HEK293 (cell line): ENCODE results near the gene PCBP2.

Source experiments
- CTCF ChIA-PET: fragments of 350-600 bp; formaldehyde crosslinking; extraction: SDS; loops from one replicate; lab custom pipeline; 2021; ENCODE audit warnings: antibody characterized with exemption; lab: Yijun Ruan, JAX
- POLR2A ChIA-PET: fragments of 300-600 bp; formaldehyde crosslinking; extraction: SDS; loops from one replicate; lab custom pipeline; 2020; ENCODE audit warnings: antibody characterized with exemption, inconsistent platforms; lab: Yijun Ruan, JAX
- H3K27ac ChIP-seq: fragments of 200-500 bp; sonication (Bioruptor generic); 2 replicates; pipeline ENCODE4 v1.5.1; 2014; ENCODE audit warnings: low read depth, low read length, control low read depth, inconsistent platforms; ENCODE audit errors: extremely low read depth
- H3K36me3 ChIP-seq, 2 experiments: fragments of 200-500 bp in 1 of 2; sonication (Bioruptor generic) in 1 of 2; 1 replicate in 1 of 2; 2 replicates in 1 of 2; pipeline ENCODE4 v1.5.1; 2014 to 2017; ENCODE audit warnings: inconsistent platforms in 2 of 2, low read length in 2 of 2; ENCODE audit not compliant: control insufficient read depth in 2 of 2, insufficient read depth in 1 of 2
- H3K4me1 ChIP-seq: fragments of 200-500 bp; sonication (Bioruptor generic); 2 replicates; pipeline ENCODE4 v1.5.1; 2014; ENCODE audit warnings: mild to moderate bottlenecking, low read length, inconsistent platforms; ENCODE audit not compliant: control insufficient read depth, insufficient read depth
- H3K4me3 ChIP-seq: 2 replicates; pipeline ENCODE4 v1.5.1; 2011; ENCODE audit warnings: low read depth, mild to moderate bottlenecking, control low read depth, low read length, moderate library complexity
- H3K9me3 ChIP-seq: fragments of 200-500 bp; sonication (Bioruptor generic); 2 replicates; pipeline ENCODE4 v1.5.1; 2014; ENCODE audit warnings: low read depth, low read length, inconsistent platforms; ENCODE audit not compliant: control insufficient read depth, insufficient read depth
- GLI2 ChIP-seq: fragments of 450-650 bp; formaldehyde crosslinking; IDR thresholded peaks from 2 replicates; pipeline ENCODE4; 2017; ENCODE audit warnings: missing biosample characterization, missing genetic modification characterization, low read depth, borderline replicate concordance
- PRDM1 ChIP-seq: fragments of 450-650 bp; formaldehyde crosslinking; IDR thresholded peaks from 2 replicates; pipeline ENCODE4; 2016; ENCODE audit warnings: missing biosample characterization, missing genetic modification characterization
- PRDM6 ChIP-seq: fragments of 450-650 bp; formaldehyde crosslinking; IDR thresholded peaks from 2 replicates; pipeline ENCODE4 v1.5.1; 2017; ENCODE audit warnings: missing biosample characterization, missing genetic modification characterization
- SETDB1 ChIP-seq: IDR thresholded peaks from one replicate; pipeline ENCODE4 v1.6.1; 2017; ENCODE audit warnings: mild to moderate bottlenecking, low read length, moderate library complexity, mixed read lengths; ENCODE audit not compliant: insufficient read length
- SP3 ChIP-seq: fragments of 450-650 bp; formaldehyde crosslinking; IDR thresholded peaks from 2 replicates; pipeline ENCODE4 v1.5.1; 2016; ENCODE audit warnings: missing biosample characterization, missing genetic modification characterization
- WT1 ChIP-seq: fragments of 450-650 bp; formaldehyde crosslinking; IDR thresholded peaks from 2 replicates; pipeline ENCODE4 v1.5.1; 2016; ENCODE audit warnings: missing biosample characterization, missing genetic modification characterization
- ZBTB20 ChIP-seq: fragments of 450-650 bp; formaldehyde crosslinking; IDR thresholded peaks from 2 replicates; pipeline ENCODE4 v1.5.1; 2016; ENCODE audit warnings: missing biosample characterization, missing genetic modification characterization
- ZNF146 ChIP-seq: fragments of 450-650 bp; formaldehyde crosslinking; IDR thresholded peaks from 2 replicates; pipeline ENCODE4 v1.5.1; 2016; ENCODE audit warnings: missing biosample characterization, missing genetic modification characterization
- ZNF184 ChIP-seq: fragments of 450-650 bp; IDR thresholded peaks from 2 replicates; pipeline ENCODE4 v1.5.1; 2018; ENCODE audit warnings: missing biosample characterization, mild to moderate bottlenecking, missing genetic modification characterization
- ZNF248 ChIP-seq: fragments of 450-650 bp; formaldehyde crosslinking; IDR thresholded peaks from 2 replicates; pipeline ENCODE4 v1.5.1; 2017; ENCODE audit warnings: missing biosample characterization, missing genetic modification characterization
- ZNF302 ChIP-seq: fragments of 450-650 bp; formaldehyde crosslinking; IDR thresholded peaks from 2 replicates; pipeline ENCODE4 v1.5.1; 2016; ENCODE audit warnings: missing biosample characterization, missing genetic modification characterization, low read depth
- ZNF398 ChIP-seq: fragments of 450-650 bp; formaldehyde crosslinking; IDR thresholded peaks from 2 replicates; pipeline ENCODE4 v1.5.1; 2017; ENCODE audit warnings: missing biosample characterization, missing genetic modification characterization
- ZNF433 ChIP-seq: fragments of 450-650 bp; formaldehyde crosslinking; IDR thresholded peaks from 2 replicates; pipeline ENCODE4 v1.5.1; 2016; ENCODE audit warnings: missing biosample characterization, missing genetic modification characterization, low read depth
- ZNF473 ChIP-seq: fragments of 450-650 bp; formaldehyde crosslinking; IDR thresholded peaks from 2 replicates; pipeline ENCODE4 v1.5.1; 2017; ENCODE audit warnings: missing biosample characterization, missing genetic modification characterization
- ZNF518A ChIP-seq: fragments of 450-650 bp; formaldehyde crosslinking; conservative IDR thresholded peaks from 2 replicates; pipeline ENCODE4 v1.5.1; 2016; ENCODE audit warnings: low read depth, missing biosample characterization, missing genetic modification characterization
- ZNF610 ChIP-seq: fragments of 450-650 bp; formaldehyde crosslinking; IDR thresholded peaks from 2 replicates; pipeline ENCODE4 v1.5.1; 2016; ENCODE audit warnings: missing biosample characterization, missing genetic modification characterization, borderline replicate concordance
- ZNF660 ChIP-seq: fragments of 450-650 bp; IDR thresholded peaks from 2 replicates; pipeline ENCODE4 v1.5.1; 2018; ENCODE audit warnings: missing biosample characterization, mild to moderate bottlenecking, missing genetic modification characterization
- ZNF707 ChIP-seq: fragments of 450-650 bp; formaldehyde crosslinking; IDR thresholded peaks from 2 replicates; pipeline ENCODE4 v1.5.1; 2016; ENCODE audit warnings: missing biosample characterization, missing genetic modification characterization
- ZSCAN18 ChIP-seq: fragments of 450-650 bp; formaldehyde crosslinking; IDR thresholded peaks from 2 replicates; pipeline ENCODE4 v1.5.1; 2016; ENCODE audit warnings: missing biosample characterization, missing genetic modification characterization

PCBP2 gene

GRCh38 chr12:53510181-53510812 lies 58.4 kb downstream of the PCBP2 start:
- Histone ChIP-seq H3K9me3 (no peaks in the 10 kb centered on the region), H3K27ac (no peak overlapping the region), H3K4me3 (no peak overlapping the region), H3K4me1 (no peaks in the 10 kb centered on the region), H3K36me3 (peaks cover 0 to 70% of the 10 kb centered on the region in 2 experiments; a peak in 1 of 3 replicates)
- ChIA-PET POLR2A (interaction anchor here (2.9 kb wide), 1 partner anchor 9 kb away, joined by 20 read pairs; the partner anchor contains the start of gene TARBP2), CTCF (interaction anchor here (0.7 to 5.4 kb wide), 10 partner anchors 9 to 445 kb away, joined by 3 to 63 read pairs (median 3); partner anchors contain the start of genes AAAS and TARBP2)
- TF ChIP-seq SP3 (tag by site-specific recombination) (no peak), ZNF184 (tag by site-specific recombination) (no peak), ZNF707 (no peak), ZNF473 (tag by site-specific recombination) (no peak), ZNF248 (no peak), ZNF660 (tag by site-specific recombination) (no peak), ZNF302 (tag by site-specific recombination) (no peak), ZNF433 (tag by site-specific recombination) (no peak), ZNF610 (tag by site-specific recombination) (no peak), ZBTB20 (tag by site-specific recombination) (no peak), ZNF398 (tag by site-specific recombination) (no peak), SETDB1 (no peak)

- H3K4me1 ChIP-seq, result no peaks in the 10 kb centered on the region
- TF ChIP-seq PRDM1 (tag by site-specific recombination) (0 out of 2 replicates have a peak, but pooled peaks have one; percentile 9), WT1 (tag by site-specific recombination) (no peak)
- ChIA-PET CTCF (interaction anchor here (2.2 kb wide), 1 partner anchor 192 kb away, joined by 8 read pairs; the partner anchor contains the start of gene AAAS), POLR2A (no interaction called here)
- H3K27ac ChIP-seq, result no peak overlapping the region
- H3K4me3 ChIP-seq, result no peak overlapping the region
- no peaks in the 10 kb centered on the region for H3K9me3 ChIP-seq
- H3K36me3 ChIP-seq, result peaks cover 12 to 67% of the 10 kb centered on the region in 2 experiments
Measured at GRCh38 chr12:53513712-53514410, 62.0 kb downstream of the PCBP2 start.

GRCh38 chr12:53514628-53515290 lies 62.9 kb downstream of the PCBP2 start:
- H3K27ac ChIP-seq, result no peak overlapping the region
- no peaks in the 10 kb centered on the region for H3K9me3 ChIP-seq
- H3K4me1 ChIP-seq, result no peaks in the 10 kb centered on the region
- peaks cover 15 to 73% of the 10 kb centered on the region in 2 experiments for H3K36me3 ChIP-seq
- CTCF ChIA-PET, result interaction anchor here (0.8 kb wide), 1 partner anchor 298 kb away, joined by 3 read pairs; no protein-coding TSS in a partner anchor
- no peak overlapping the region for H3K4me3 ChIP-seq
- POLR2A ChIA-PET, result interaction anchor here (1.2 kb wide), 1 partner anchor 14 kb away, joined by 3 read pairs; the partner anchor contains the start of gene TARBP2
- TF ChIP-seq GLI2 (no peak), ZNF146 (tag by site-specific recombination) (no peak), ZSCAN18 (tag by site-specific recombination) (no peak), PRDM6 (tag by site-specific recombination) (no peak), ZNF518A (tag by site-specific recombination) (no peak), ZNF660 (tag by site-specific recombination) (no peak)
